HCT116 (cell line): ENCODE measurements around the gene BCL2L11. TPM values are rescaled to one million over a fixed set of nuclear protein-coding genes. Genes with fewer than 3 reads are reported as not detected.

ENCODE experiments used
- ATAC-seq: fragments of 200-7000 bp; cut with Tn5 transposase; 2 replicates; pipeline ENCODE4 v1.9.1; 2020; ENCODE audit warnings: mild to moderate bottlenecking, moderate library complexity
- BruUV-seq: library from RNA; stranded (reverse); fragments of 400-500 nt; replicated peaks from 2 replicates; lab custom pipeline; 2021; lab: Mats Ljungman, UMichigan
- CTCF ChIA-PET: fragments of 300-600 bp; sonication (Branson Sonifier 250); formaldehyde crosslinking; loops from one replicate; lab custom pipeline; 2021; ENCODE audit warnings: antibody characterized with exemption; lab: Charles Lee
- POLR2A ChIA-PET: fragments of 300-600, 350-600 bp; sonication (Branson Sonifier 250); formaldehyde crosslinking; loops from one replicate; lab custom pipeline; 2021; ENCODE audit warnings: antibody characterized with exemption; lab: Charles Lee
- RAD21 ChIA-PET, 2 experiments: fragments of 300-600 bp; sonication (Branson Sonifier 250); formaldehyde crosslinking; loops; one replicate each; lab custom pipeline; 2023; ENCODE audit warnings: low total read pairs in 2 of 2; ENCODE audit not compliant: uncharacterized antibody in 2 of 2, unreplicated experiment in 2 of 2, low non-redundant PET in 1 of 2; lab: Charles Lee
- DNase-seq: peaks from one replicate; pipeline ENCODE4 v3.0.0-alpha.2; 2010; ENCODE audit warnings: low read depth, low spot score
- H2AFZ ChIP-seq: fragments of 200-600 bp; shearing (Covaris generic), sonication (generic); 2 replicates; pipeline ENCODE4 v1.6.1; 2017; ENCODE audit warnings: low read depth, mixed run types, mixed read lengths, antibody characterized with exemption, low read length; ENCODE audit not compliant: poor library complexity, severe bottlenecking
- H3K27ac ChIP-seq: 2 replicates; pipeline ENCODE4 v1.5.1; 2012; ENCODE audit warnings: low read depth, low read length
- H3K27me3 ChIP-seq: fragments of 200-600 bp; sonication (generic); 2 replicates; pipeline ENCODE4 v1.6.1; 2016; ENCODE audit warnings: mixed run types, low read length, mixed read lengths; ENCODE audit not compliant: insufficient read depth
- H3K36me3 ChIP-seq, 2 experiments: fragments of 200-500 bp in 1 of 2; fragments of 200-600 bp in 1 of 2; sonication (Bioruptor generic) in 1 of 2; sonication (generic) in 1 of 2; 2 replicates each; pipeline versions ENCODE4 v1.5.1 to v1.6.1; 2014 to 2016; ENCODE audit warnings: low read length in 2 of 2, inconsistent platforms in 1 of 2, mixed read lengths in 1 of 2, mixed run types in 1 of 2; ENCODE audit not compliant: insufficient read depth in 2 of 2, control insufficient read depth in 1 of 2
- H3K4me1 ChIP-seq, 2 experiments: fragments of 200-600 bp in 1 of 2; sonication (generic) in 1 of 2; 2 replicates each; pipeline versions ENCODE4 v1.5.1 to v1.6.1; 2012 to 2017; ENCODE audit warnings: low read length in 2 of 2, inconsistent platforms in 1 of 2, mild to moderate bottlenecking in 1 of 2, mixed read lengths in 1 of 2, mixed run types in 1 of 2, moderate library complexity in 1 of 2; ENCODE audit not compliant: insufficient read depth in 2 of 2, control insufficient read depth in 1 of 2
- H3K4me2 ChIP-seq: fragments of 200-600 bp; sonication (generic); 2 replicates; pipeline ENCODE4 v1.6.1; 2017; ENCODE audit warnings: mixed run types, low read length, mixed read lengths
- H3K4me3 ChIP-seq, 2 experiments: fragments of 200-600 bp in 1 of 2; sonication (generic) in 1 of 2; replicated peaks in 1 of 2; 2 replicates each; pipeline ENCODE4 v1.5.1; 2011 to 2016; ENCODE audit warnings: low read length in 2 of 2, control low read depth in 1 of 2, low read depth in 1 of 2, mild to moderate bottlenecking in 1 of 2, mixed read lengths in 1 of 2, mixed run types in 1 of 2
- H3K79me2 ChIP-seq: fragments of 200-600 bp; sonication (generic); 2 replicates; pipeline ENCODE4 v1.6.1; 2017; ENCODE audit warnings: mild to moderate bottlenecking, mixed run types, low read length, moderate library complexity, mixed read lengths; ENCODE audit not compliant: insufficient read depth
- H3K9ac ChIP-seq: fragments of 200-600 bp; sonication (generic); 2 replicates; pipeline ENCODE4 v1.6.1; 2016; ENCODE audit warnings: low read length, mixed read lengths
- H3K9me2 ChIP-seq: fragments of 200-600 bp; sonication (generic), shearing (Covaris generic); 2 replicates; pipeline ENCODE4 v1.6.1; 2017; ENCODE audit warnings: mixed run types, mild to moderate bottlenecking, moderate library complexity; ENCODE audit not compliant: insufficient read depth
- H3K9me3 ChIP-seq, 2 experiments: fragments of 200-500 bp in 1 of 2; fragments of 200-600 bp in 1 of 2; sonication (Bioruptor generic) in 1 of 2; sonication (generic) in 1 of 2; 2 replicates each; pipeline ENCODE4 v1.6.1; 2014 to 2017; ENCODE audit warnings: low read length in 2 of 2, mixed read lengths in 2 of 2, inconsistent platforms in 1 of 2, low read depth in 1 of 2, mild to moderate bottlenecking in 1 of 2, mixed run types in 1 of 2, moderate library complexity in 1 of 2; ENCODE audit not compliant: control insufficient read depth in 1 of 2, insufficient read depth in 1 of 2
- H4K20me1 ChIP-seq: fragments of 200-600 bp; sonication (generic), shearing (Covaris generic); 2 replicates; pipeline ENCODE4 v1.6.1; 2017; ENCODE audit warnings: mixed run types, mild to moderate bottlenecking, moderate library complexity; ENCODE audit not compliant: insufficient read depth
- CBX3 ChIP-seq: IDR thresholded peaks from 2 replicates; pipeline ENCODE4 v1.6.1; 2012; ENCODE audit warnings: low read depth
- CEBPB ChIP-seq: IDR thresholded peaks from 2 replicates; pipeline ENCODE4 v1.6.1; 2012; ENCODE audit warnings: low read depth
- EGR1 ChIP-seq: IDR thresholded peaks from 2 replicates; pipeline ENCODE4 v1.6.1; 2012; ENCODE audit warnings: low read depth
- ELF1 ChIP-seq: IDR thresholded peaks from 2 replicates; pipeline ENCODE4 v1.6.1; 2012; ENCODE audit warnings: low read depth, borderline replicate concordance
- EZH2 ChIP-seq: fragments of 200-600 bp; sonication (generic); IDR thresholded peaks from 2 replicates; pipeline ENCODE4 v1.6.1; 2017; ENCODE audit warnings: antibody characterized with exemption, mixed run types
- EZH2phosphoT487 ChIP-seq: fragments of 200-600 bp; IDR thresholded peaks from 2 replicates; pipeline ENCODE4 v1.6.1; 2018; ENCODE audit warnings: antibody characterized with exemption, borderline replicate concordance
- FOSL1 ChIP-seq: IDR thresholded peaks from 2 replicates; pipeline ENCODE4 v1.6.1; 2012; ENCODE audit warnings: low read depth
- JUND ChIP-seq: IDR thresholded peaks from 2 replicates; pipeline ENCODE4 v1.6.1; 2012
- POLR2A ChIP-seq: IDR thresholded peaks from 2 replicates; pipeline ENCODE4 v1.7.0; 2011; ENCODE audit warnings: borderline replicate concordance; ENCODE audit not compliant: insufficient read depth, insufficient read length; ENCODE audit errors: extremely low read depth
- POLR2AphosphoS5 ChIP-seq: IDR thresholded peaks from 2 replicates; pipeline ENCODE4 v1.6.1; 2011; ENCODE audit warnings: mild to moderate bottlenecking, low read depth, low read length, moderate library complexity
- RAD21 ChIP-seq: IDR thresholded peaks from 2 replicates; pipeline ENCODE4 v1.6.1; 2012; ENCODE audit warnings: low read depth, mild to moderate bottlenecking
- SIN3A ChIP-seq: IDR thresholded peaks from 2 replicates; pipeline ENCODE4 v1.6.1; 2012; ENCODE audit warnings: low read depth
- SP1 ChIP-seq: IDR thresholded peaks from 2 replicates; pipeline ENCODE4 v1.6.1; 2012; ENCODE audit warnings: low read depth
- SRF ChIP-seq: IDR thresholded peaks from 2 replicates; pipeline ENCODE4 v1.6.1; 2012; ENCODE audit warnings: low read depth
- TCF7L2 ChIP-seq: IDR thresholded peaks from 2 replicates; pipeline ENCODE4 v1.7.0; 2011; ENCODE audit warnings: borderline replicate concordance, inconsistent platforms; ENCODE audit not compliant: insufficient read depth, insufficient read length; ENCODE audit errors: extremely low read depth
- YY1 ChIP-seq: IDR thresholded peaks from 2 replicates; pipeline ENCODE4 v1.6.1; 2011; ENCODE audit warnings: low read length, low read depth, moderate library complexity, mild to moderate bottlenecking; ENCODE audit not compliant: insufficient replicate concordance; ENCODE audit errors: extremely low read depth
- ZNF274 ChIP-seq: fragments of 200-500 bp; sonication (Bioruptor generic); IDR thresholded peaks from 2 replicates; pipeline ENCODE4 v1.6.1; 2014; ENCODE audit warnings: mild to moderate bottlenecking, low read depth, low read length, inconsistent platforms
- intact Hi-C: fragments of 100-400 bp; cut with micrococcal nuclease; formaldehyde crosslinking; loops from 2 replicates; pipeline ENCODE4 v1.10.0; 2022
- total RNA-seq: library from RNA; stranded (reverse); gene quantifications from one replicate; pipeline ENCODE4 v1.2.1, GENCODE V29; 2021; ENCODE audit not compliant: unreplicated experiment
- TF ChIP-seq, protein P1 (sequence below): IDR thresholded peaks from 2 replicates; pipeline ENCODE4 v1.6.1; 2012; ENCODE audit warnings: low read depth
- TF ChIP-seq, protein P2 (sequence below), 3 experiments: fragments of 200-600 bp in 1 of 3; sonication (generic) in 1 of 3; IDR thresholded peaks in 2 of 3; conservative IDR thresholded peaks in 1 of 3; 2 replicates each; pipeline ENCODE4 v1.5.1; 2012 to 2017; ENCODE audit warnings: low read depth in 2 of 3, low read length in 2 of 3, antibody characterized with exemption in 1 of 3, borderline replicate concordance in 1 of 3, control low read depth in 1 of 3, mild to moderate bottlenecking in 1 of 3, mixed read lengths in 1 of 3, mixed run types in 1 of 3, moderate library complexity in 1 of 3; ENCODE audit not compliant: insufficient read depth in 1 of 3
- TF ChIP-seq, protein P3 (sequence below): IDR thresholded peaks from 2 replicates; pipeline ENCODE4 v1.6.1; 2012

Gene BCL2L11
- total RNA-seq, 1 experiment from 2014 or later, result 17.8 TPM

DNA sequence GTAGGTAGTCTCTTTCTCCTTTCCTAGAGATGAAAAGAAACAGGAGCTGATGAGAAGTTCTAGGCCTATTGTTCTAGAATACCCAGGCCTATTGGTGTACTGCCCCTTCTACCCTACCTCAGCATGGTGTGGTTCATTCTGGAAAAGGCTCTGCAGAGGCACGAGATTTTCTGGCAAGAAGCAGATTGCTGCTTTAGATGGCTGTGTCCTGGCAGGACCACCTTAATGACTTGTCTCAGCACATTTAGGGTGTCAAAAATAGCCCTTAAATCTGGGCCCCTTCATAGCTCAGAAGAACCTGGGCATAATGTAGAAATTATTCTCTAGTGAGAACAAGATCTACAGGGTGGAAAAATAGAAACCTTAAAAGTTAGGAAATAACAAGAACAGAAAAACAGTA is 87.9 kb downstream of the BCL2L11 start:
- TF ChIP-seq FOSL1 (no peak), CEBPB (no peak), EGR1 (no peak), EZH2phosphoT487 (no peak), CBX3 (no peak), SRF (no peak), POLR2A (no peak), EZH2 (no peak), TCF7L2 (no peak), SIN3A (no peak), POLR2AphosphoS5 (no peak), ZNF274 (no peak), ELF1 (no peak), SP1 (no peak), RAD21 (no peak), YY1 (no peak), JUND (no peak)
- TF ChIP-seq, protein P1, sequence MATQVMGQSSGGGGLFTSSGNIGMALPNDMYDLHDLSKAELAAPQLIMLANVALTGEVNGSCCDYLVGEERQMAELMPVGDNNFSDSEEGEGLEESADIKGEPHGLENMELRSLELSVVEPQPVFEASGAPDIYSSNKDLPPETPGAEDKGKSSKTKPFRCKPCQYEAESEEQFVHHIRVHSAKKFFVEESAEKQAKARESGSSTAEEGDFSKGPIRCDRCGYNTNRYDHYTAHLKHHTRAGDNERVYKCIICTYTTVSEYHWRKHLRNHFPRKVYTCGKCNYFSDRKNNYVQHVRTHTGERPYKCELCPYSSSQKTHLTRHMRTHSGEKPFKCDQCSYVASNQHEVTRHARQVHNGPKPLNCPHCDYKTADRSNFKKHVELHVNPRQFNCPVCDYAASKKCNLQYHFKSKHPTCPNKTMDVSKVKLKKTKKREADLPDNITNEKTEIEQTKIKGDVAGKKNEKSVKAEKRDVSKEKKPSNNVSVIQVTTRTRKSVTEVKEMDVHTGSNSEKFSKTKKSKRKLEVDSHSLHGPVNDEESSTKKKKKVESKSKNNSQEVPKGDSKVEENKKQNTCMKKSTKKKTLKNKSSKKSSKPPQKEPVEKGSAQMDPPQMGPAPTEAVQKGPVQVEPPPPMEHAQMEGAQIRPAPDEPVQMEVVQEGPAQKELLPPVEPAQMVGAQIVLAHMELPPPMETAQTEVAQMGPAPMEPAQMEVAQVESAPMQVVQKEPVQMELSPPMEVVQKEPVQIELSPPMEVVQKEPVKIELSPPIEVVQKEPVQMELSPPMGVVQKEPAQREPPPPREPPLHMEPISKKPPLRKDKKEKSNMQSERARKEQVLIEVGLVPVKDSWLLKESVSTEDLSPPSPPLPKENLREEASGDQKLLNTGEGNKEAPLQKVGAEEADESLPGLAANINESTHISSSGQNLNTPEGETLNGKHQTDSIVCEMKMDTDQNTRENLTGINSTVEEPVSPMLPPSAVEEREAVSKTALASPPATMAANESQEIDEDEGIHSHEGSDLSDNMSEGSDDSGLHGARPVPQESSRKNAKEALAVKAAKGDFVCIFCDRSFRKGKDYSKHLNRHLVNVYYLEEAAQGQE, result no peak
- TF ChIP-seq, protein P2, sequence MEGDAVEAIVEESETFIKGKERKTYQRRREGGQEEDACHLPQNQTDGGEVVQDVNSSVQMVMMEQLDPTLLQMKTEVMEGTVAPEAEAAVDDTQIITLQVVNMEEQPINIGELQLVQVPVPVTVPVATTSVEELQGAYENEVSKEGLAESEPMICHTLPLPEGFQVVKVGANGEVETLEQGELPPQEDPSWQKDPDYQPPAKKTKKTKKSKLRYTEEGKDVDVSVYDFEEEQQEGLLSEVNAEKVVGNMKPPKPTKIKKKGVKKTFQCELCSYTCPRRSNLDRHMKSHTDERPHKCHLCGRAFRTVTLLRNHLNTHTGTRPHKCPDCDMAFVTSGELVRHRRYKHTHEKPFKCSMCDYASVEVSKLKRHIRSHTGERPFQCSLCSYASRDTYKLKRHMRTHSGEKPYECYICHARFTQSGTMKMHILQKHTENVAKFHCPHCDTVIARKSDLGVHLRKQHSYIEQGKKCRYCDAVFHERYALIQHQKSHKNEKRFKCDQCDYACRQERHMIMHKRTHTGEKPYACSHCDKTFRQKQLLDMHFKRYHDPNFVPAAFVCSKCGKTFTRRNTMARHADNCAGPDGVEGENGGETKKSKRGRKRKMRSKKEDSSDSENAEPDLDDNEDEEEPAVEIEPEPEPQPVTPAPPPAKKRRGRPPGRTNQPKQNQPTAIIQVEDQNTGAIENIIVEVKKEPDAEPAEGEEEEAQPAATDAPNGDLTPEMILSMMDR (IDR thresholded peaks at IDR 0.05 in 2 of 3, conservative IDR thresholded peaks at IDR 0.05 in 1 of 3; ENCODE audit: borderline replicate concordance in 1 of 3, insufficient read depth in 1 of 3, low read depth in 2 of 3, low read length in 2 of 3), result no peak
- TF ChIP-seq, protein P3, sequence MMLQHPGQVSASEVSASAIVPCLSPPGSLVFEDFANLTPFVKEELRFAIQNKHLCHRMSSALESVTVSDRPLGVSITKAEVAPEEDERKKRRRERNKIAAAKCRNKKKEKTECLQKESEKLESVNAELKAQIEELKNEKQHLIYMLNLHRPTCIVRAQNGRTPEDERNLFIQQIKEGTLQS, result no peak
- intact Hi-C loops, result no loop called here

More for the DNA sequence above, 87.9 kb downstream of the BCL2L11 start:
- no peak overlapping the region for H3K4me3 ChIP-seq
- ChIA-PET POLR2A (no interaction called here), CTCF (no interaction called here), RAD21 (no interaction called here)
- H3K4me1 ChIP-seq, result no peaks in the 10 kb centered on the region
- H3K36me3 ChIP-seq, result no peaks in the 10 kb centered on the region
- no peak overlapping the region for H3K4me2 ChIP-seq
- DNase-seq (no peak), ATAC-seq (no peak)
- H3K27ac ChIP-seq, result no peak overlapping the region
- no peaks in the 10 kb centered on the region for H4K20me1 ChIP-seq
- no peak overlapping the region for H3K9ac ChIP-seq
- H3K27me3 ChIP-seq, result no peaks in the 10 kb centered on the region
- no TSS peak for BruUV-seq
- no peak overlapping the region for H2AFZ ChIP-seq
- H3K9me3 ChIP-seq, result peaks cover 0 to 4% of the 10 kb centered on the region in 2 experiments; a peak in 1 of 4 replicates
- H3K9me2 ChIP-seq, result no peaks in the 10 kb centered on the region
- H3K79me2 ChIP-seq, result no peaks in the 10 kb centered on the region
